Measurements from ENCODE around the gene PPP4C. TPM values are rescaled to one million over a fixed set of nuclear protein-coding genes. Genes with fewer than 3 reads are reported as not detected.

Gene PPP4C
- 78.8 TPM for total RNA-seq
- polyA plus RNA-seq (ENCODE audit: insufficient read depth, low read depth, low replicate concordance) = 107 TPM
- long read RNA-seq, donor 1, transcript PPP4C-201 (9 exons, 1,407 nt) = major isoform, 28 of 79 reads
- long read RNA-seq, donor 1, partial matches to known transcripts = 17 of 79 reads
- long read RNA-seq, donor 1, other reads (novel, unspliced or antisense) = 30 of 79 reads
- long read RNA-seq, donor 2, transcript PPP4C-201 (9 exons, 1,407 nt) = major isoform, 36 of 63 reads
- long read RNA-seq, donor 2, partial matches to known transcripts = 9 of 63 reads
- long read RNA-seq, donor 2, other reads (novel, unspliced or antisense) = 15 of 63 reads
- long read RNA-seq, donor 3, transcript PPP4C-201 (9 exons, 1,407 nt) = major isoform, 25 of 70 reads
- long read RNA-seq, donor 3, partial matches to known transcripts = 14 of 70 reads
- long read RNA-seq, donor 3, other reads (novel, unspliced or antisense) = 26 of 70 reads
- long read RNA-seq, donor 4, transcript PPP4C-201 (9 exons, 1,407 nt) = major isoform, 32 of 54 reads
- long read RNA-seq, donor 4, partial matches to known transcripts = 0 of 54 reads
- long read RNA-seq, donor 4, other reads (novel, unspliced or antisense) = 16 of 54 reads
- long read RNA-seq, donor 5, partial matches to known transcripts = 0 of 1 reads
- long read RNA-seq, donor 5, other reads (novel, unspliced or antisense) = 0 of 1 reads
- long read RNA-seq, donor 6, transcript PPP4C-201 (9 exons, 1,407 nt) = major isoform, 8 of 10 reads
- long read RNA-seq, donor 6, partial matches to known transcripts = 0 of 10 reads
- long read RNA-seq, donor 6, other reads (novel, unspliced or antisense) = 0 of 10 reads
- long read RNA-seq, donor 7, transcript PPP4C-201 (9 exons, 1,407 nt) = major isoform, 107 of 170 reads
- long read RNA-seq, donor 7, partial matches to known transcripts = 18 of 170 reads
- long read RNA-seq, donor 7, other reads (novel, unspliced or antisense) = 36 of 170 reads
- long read RNA-seq, donor 8, transcript PPP4C-201 (9 exons, 1,407 nt) = major isoform, 23 of 40 reads
- long read RNA-seq, donor 8, transcript PPP4C-214 (8 exons, 1,301 nt) = minor isoform, 5 of 40 reads
- long read RNA-seq, donor 8, partial matches to known transcripts = 5 of 40 reads
- long read RNA-seq, donor 8, other reads (novel, unspliced or antisense) = 6 of 40 reads
- long read RNA-seq, donor 9, transcript PPP4C-201 (9 exons, 1,407 nt) = major isoform, 15 of 30 reads
- long read RNA-seq, donor 9, partial matches to known transcripts = 0 of 30 reads
- long read RNA-seq, donor 9, other reads (novel, unspliced or antisense) = 15 of 30 reads
- long read RNA-seq, donor 10, transcript PPP4C-201 (9 exons, 1,407 nt) = major isoform, 23 of 69 reads
- long read RNA-seq, donor 10, transcript PPP4C-214 (8 exons, 1,301 nt) = minor isoform, 7 of 69 reads
- long read RNA-seq, donor 10, partial matches to known transcripts = 19 of 69 reads
- long read RNA-seq, donor 10, other reads (novel, unspliced or antisense) = 17 of 69 reads

- Histone ChIP-seq H3K4me1 (ENCODE audit: control insufficient read depth in 2 of 3, insufficient read depth in 2 of 3, low read depth in 1 of 3, low read length in 3 of 3) (peaks cover 0 to 20% (median 8%) of the 10 kb centered on the region in 3 donors), H3K36me3 (ENCODE audit: control insufficient read depth in 2 of 3, insufficient read depth in 3 of 3, low read length in 3 of 3) (peaks cover 2 to 26% (median 16%) of the 10 kb centered on the region in 3 donors), H3K27ac (ENCODE audit: low read depth in 2 of 2, low read length in 2 of 2) (peak within 1 kb of the TSS; percentile 82 to 93), H3K9ac (ENCODE audit: low read length in 3 of 3) (peak within 1 kb of the TSS; percentile 65 to 96 (median 88)), H3K4me3 (ENCODE audit: low read length in 3 of 3) (peak within 1 kb of the TSS; percentile 77 to 89 (median 79)), H3K9me3 (ENCODE audit: control insufficient read depth in 2 of 3, insufficient read depth in 1 of 3, low read length in 3 of 3) (no peaks in the 10 kb centered on the region), H3K27me3 (ENCODE audit: control insufficient read depth, insufficient read depth, low read length) (no peaks in the 10 kb centered on the region)
- FAIRE-seq = no peak
- intact Hi-C loops (cut with DNase I) = no loop called here
- DNase-seq = peak; percentile 92 to 97 (median 95)
- TF ChIP-seq CTCF (IDR thresholded peaks at IDR 0.05; ENCODE audit: borderline replicate concordance, extremely low read depth, insufficient read depth) = peak; percentile 12
These were observed at the start of gene PPP4C for GRCh38 chr16:30075503-30076275. TSS of gene PPP4C (plus strand) at chr16:30075994. CDS start at chr16:30076378, 384 bp downstream.

GRCh38 chr16:30026449-30026848 is 49.3 kb upstream of the PPP4C start:
- Histone ChIP-seq H3K36me3 (ENCODE audit: control insufficient read depth in 2 of 3, insufficient read depth in 3 of 3, low read length in 3 of 3) (no peaks in the 10 kb centered on the region), H3K4me3 (ENCODE audit: low read length in 3 of 3) (no peak overlapping the region), H3K27ac (ENCODE audit: low read depth in 2 of 2, low read length in 2 of 2) (no peak overlapping the region), H3K9ac (ENCODE audit: low read length in 3 of 3) (no peak overlapping the region), H3K4me1 (ENCODE audit: control insufficient read depth in 2 of 3, insufficient read depth in 2 of 3, low read depth in 1 of 3, low read length in 3 of 3) (peaks cover 0 to 3% (median 0%) of the 10 kb centered on the region in 3 donors), H3K27me3 (ENCODE audit: control insufficient read depth, insufficient read depth, low read length) (no peaks in the 10 kb centered on the region), H3K9me3 (ENCODE audit: control insufficient read depth in 2 of 3, insufficient read depth in 1 of 3, low read length in 3 of 3) (no peaks in the 10 kb centered on the region)
- FAIRE-seq = no peak
- TF ChIP-seq CTCF (IDR thresholded peaks at IDR 0.05; ENCODE audit: borderline replicate concordance, extremely low read depth, insufficient read depth) = no peak
- intact Hi-C loops (cut with DNase I) = no loop called here
- no peak for DNase-seq

Measured in kidney (tissue), 22 donors.